GM04504 (cell line): ENCODE measurements around the gene OR2A42.
"Not testable (repeated sequence)": the region's sequence is repeated elsewhere in the genome, so short reads cannot be mapped to it uniquely, and the experiment has no call there.

Experiments
- DNase-seq: peaks from one replicate; pipeline ENCODE4 v3.0.0-alpha.2; 2012; ENCODE audit warnings: low read depth

OR2A42 gene

DNA sequence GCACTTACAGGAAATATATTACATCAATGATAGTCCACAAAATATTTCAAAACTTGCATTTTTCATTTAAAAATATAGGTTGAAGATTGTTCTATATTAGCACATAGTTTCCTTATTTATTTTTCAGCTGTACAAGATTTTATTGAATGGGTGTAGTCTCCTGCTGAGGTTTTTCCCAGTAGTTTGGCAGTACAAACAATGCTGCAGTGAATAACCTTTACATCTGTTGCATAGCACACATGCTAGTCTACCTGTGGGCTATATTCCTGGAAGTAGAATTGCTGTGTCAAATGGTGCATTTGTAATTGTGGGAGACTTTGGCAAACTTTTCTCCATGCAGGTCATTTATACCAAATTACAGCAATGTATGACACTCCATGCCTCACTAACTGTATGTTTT lies 18.9 kb downstream of the OR2A42 start:
- DNase-seq: not testable (repeated sequence)

DNA sequence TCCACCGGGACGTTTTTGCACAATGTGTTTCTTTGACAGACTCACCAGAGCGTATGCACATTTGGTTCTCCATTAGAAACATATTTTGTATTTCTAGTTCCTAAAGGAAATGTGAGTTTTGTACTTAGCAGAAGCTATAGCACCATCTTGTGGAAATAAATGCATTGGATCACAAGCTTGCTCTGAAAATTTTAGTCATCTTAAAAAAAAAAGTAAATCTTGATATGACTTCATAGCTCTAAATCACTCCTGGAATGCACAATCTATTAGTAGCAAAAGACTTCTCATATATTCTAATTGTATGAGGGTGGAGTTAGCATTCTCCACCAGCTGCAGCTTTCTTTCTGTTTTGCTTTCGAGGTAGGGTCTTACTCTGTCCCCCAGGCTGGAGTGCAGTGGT lies 20.3 kb downstream of the OR2A42 start:
- DNase-seq: not testable (repeated sequence)

DNA sequence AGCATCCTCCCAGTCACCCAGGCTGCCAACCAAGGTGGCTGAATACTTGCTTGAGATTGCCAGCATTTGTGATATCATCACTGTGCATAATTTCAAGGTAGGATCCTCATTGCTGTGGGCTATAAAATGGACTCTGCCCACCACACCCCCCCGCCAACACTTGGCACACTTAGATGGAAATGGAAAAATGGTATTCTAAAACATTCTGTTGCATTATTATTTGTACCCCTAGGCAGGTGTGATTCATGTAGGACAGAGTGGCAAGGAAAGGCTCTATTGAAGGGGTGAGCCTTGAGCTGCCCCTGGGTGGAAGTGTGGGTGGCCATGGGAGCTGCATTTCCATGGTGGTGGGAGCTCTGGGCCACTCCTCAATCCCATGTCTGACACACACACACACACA lies 20.8 kb downstream of the OR2A42 start:
- not testable (repeated sequence) for DNase-seq

DNA sequence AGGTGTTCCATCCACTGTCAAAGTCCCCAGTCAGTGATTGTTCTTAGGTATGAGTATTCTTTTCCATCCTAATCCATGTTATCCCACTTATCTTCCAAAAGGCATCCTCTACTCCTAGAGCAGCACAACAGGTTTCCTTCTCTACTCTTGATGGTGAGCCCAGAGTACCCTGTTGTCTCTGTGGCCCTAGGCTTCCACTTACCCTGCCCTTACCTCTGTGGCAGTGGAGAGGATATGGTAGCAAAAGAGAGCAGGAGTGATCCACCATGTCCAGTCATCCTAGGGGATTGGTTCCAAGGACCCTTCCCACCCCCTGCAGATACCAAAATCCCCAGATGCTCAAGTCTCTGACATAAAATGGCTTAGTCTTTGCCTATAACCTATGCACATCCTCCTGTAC lies 22.2 kb downstream of the OR2A42 start:
- not testable (repeated sequence) for DNase-seq

DNA sequence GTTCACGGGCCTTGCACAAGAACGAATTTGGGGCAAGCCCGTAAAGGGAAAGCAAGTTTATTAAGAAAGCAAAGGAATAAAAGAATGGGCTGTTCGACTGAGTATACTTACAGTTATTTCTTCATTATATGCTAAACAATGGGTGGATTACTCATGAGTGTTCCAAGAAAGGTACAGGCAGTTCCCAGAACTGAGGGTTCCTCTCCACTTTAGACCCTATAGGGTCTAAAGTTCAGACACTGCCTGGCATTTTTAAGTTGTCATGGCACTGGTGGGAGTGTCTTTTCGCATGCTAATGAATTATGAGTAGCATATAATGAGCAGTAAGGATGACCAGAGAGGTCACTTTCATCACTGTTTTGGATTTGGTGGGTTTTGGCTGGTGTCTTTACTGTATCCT lies 34.1 kb downstream of the OR2A42 start:
- not testable (repeated sequence) for DNase-seq

DNA sequence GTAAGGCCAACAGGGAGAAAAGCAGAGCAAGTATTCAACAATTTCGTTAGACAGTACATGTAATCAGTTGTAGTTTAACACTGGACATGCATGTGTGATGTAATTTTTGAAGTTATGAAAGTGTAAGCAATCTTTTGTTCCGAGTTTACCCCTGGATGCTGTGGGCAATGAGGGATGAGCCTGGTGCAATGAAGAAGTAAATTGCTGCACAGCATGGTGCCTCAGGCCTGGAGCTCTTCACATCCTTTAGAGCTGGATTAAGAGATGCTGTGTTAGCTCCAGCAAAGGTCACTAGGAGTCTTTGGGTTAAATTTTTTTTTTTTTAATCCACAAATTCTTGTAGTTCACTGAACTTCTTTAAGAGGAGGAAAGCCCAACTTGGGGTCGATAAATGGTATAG lies 36.3 kb downstream of the OR2A42 start:
- DNase-seq: not testable (repeated sequence)

DNA sequence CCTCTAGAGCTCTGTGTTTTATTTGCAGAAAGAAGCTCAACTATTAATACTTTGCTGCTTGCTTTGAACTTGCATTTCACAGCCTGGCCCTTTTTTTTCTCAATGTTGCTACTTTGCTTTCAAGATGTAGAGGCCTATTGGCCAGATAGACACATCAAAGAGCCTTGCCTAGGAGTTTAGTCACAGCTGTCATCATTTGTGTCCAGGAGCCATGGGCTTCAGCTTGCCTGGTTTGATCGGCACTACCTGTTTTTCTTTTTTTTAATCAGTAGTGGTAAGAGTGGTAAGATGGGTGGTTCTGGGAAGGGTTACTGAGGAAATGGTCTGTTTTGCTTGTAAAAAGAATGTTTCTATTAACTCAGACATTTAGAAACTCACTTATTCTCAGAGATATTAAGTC lies 37.4 kb downstream of the OR2A42 start:
- not testable (repeated sequence) for DNase-seq

DNA sequence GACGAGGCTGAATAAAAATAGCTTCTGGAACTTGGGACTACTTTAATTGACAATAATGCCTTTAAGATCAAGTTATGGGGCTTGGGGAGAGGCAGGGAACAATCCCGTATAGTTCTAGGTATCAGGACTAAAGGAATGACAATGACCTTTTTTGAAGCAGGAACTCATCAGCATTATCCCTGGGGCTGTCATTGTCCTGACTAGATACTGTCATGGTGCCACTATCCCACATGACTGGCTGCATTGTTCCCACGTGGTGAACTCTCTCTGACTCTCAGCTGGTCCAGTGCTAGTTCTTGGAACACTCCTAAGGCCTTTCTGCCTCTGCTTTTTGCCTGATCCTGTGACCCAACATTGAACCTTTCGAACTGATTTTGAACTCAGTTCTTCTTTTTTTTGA lies 40.5 kb downstream of the OR2A42 start:
- DNase-seq: not testable (repeated sequence)

DNA sequence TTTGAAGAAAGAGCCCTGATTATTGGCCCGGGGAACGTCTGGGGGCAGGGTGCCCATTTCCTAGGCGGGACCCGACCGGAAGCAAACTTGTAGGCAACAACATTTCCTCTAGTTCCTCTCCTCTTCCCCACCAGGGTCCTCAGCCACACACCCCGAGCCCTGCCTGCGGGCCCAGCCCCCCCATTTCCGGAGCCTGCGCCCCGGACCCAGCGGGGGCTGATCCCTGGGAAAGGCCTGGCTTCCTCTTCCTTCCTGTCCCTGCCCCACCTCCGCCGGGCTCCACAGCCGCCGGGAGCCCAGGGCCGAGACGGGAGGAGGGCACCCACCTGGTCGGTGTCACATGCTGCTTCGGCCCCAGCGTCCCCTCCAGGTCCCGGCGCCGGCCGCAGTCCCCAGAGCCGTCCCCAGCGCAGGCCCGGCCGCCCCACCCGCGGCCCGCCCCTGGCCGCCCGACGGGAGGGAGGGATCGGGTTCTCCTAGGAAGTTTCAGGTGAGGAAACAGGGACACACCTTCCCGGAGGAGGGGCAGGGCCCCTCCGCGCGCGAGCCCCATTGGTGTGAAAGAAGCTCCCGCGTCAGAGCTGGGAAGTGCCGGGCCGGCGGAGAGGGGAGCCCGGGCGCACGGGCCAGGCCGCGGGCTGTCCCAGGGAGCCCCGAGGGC lies 44.1 kb downstream of the OR2A42 start, which contains the start of gene ARHGEF35:
TSS of gene ARHGEF35 (minus strand) at position 622 of the 661 bp plus-strand sequence. CDS start 7,450 bp downstream, outside the sequence.
- not testable (repeated sequence) for DNase-seq

DNA sequence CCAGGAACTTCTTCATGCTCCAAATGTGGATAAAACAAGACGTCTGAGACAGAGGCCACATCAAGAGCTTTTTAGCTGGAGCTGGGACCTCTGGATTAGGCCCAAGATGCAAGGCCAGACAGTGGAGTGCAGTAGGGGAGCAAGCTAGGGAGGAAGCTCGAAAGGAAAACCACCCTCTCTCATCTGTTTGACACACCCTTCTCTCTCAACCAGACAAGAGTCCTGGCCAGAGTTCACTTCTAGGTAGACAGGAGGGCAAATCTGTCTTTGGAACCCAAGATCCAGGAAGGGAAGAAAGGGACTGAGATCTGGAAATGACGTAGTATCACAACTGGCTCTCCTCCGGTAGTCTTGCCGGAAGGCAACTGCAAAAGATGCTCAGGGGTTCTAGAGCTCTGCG lies 45.0 kb downstream of the OR2A42 start:
- not testable (repeated sequence) for DNase-seq

DNA sequence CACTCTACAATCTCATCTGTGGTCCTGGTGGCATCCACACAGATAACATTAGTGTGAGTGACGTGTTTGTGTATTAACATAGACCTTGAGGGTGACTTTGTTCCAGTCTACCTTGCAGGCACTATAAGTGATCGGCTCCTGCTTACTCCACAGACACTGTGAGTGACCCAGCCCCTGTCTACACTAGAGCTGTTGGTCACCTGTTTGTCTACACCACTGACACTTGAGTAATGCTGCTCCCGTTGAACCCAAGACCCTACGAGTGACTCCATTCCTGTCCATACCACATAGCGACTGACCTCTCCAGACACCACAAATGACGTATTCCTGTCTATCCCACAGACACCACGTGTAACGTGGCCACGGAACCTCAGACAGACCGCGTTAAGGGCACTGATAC lies 45.6 kb downstream of the OR2A42 start:
- not testable (repeated sequence) for DNase-seq

DNA sequence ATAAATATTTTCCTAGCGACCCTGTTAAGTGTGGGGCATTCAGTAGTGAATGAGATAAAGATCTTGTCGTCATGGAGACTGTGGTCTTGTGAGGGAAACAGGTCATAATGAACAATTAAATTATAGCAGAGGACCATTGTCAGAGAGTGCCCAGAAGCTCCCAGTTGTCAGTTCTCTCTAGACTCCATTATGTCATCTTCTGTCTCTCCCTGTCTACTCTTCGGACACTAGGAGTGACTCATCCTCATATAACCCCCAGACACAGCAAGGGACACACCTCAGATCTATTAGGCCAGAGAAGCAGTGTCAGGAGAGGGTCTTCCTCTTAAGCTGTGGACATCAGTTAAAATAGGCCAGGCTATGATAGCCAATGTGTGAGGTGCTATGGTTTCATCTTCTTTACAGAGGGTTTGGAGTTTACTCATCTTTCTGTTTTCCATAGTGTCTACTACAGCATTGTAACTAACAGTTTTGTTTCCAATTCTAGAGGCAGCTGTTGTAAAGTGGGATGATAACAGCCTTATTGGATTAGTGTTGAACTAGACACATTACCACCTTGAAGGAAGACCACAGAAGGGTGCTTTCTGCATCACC lies 50.7 kb downstream of the OR2A42 start:
- not testable (repeated sequence) for DNase-seq

DNA sequence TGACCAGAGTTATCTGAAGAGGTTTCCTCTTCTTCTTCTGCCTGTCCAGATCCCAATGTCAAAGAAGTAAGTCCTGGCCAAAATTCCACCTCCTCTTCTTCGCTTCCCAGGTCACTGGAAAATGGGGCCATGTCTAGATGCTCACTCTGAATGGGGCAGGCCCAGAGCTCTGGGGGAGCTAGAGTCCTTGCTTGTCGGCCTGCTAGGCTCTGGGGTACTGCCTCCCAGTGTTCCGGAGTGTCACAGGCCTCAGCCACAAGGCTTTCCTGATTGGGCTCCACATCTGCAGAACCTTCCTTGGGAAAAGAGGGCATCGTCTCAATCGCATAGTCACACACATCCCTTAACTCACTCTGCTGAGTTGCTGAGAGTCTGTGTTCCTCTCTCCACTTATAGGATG lies 51.6 kb downstream of the OR2A42 start:
- not testable (repeated sequence) for DNase-seq

DNA sequence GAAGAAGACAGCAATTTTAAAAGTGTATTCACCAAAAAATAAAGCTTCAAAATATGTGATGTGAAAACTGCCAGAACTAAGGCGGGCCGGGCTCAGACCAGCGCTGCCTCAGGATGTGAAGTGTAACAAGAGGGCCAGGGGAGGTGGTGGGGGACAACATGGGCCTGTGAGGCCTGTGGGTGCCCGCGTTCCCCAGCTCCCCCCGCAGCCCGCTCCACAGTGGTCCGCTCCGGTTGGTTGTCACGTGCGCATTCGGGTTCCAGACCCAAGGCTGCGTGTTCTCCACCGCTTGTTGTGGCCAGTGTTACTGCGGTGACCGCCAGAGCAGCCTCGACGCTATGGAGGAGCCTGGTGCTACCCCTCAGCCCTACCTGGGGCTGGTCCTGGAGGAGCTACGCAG lies 56.2 kb downstream of the OR2A42 start, which contains the start of gene CTAGE4:
TSS of gene CTAGE4 (plus strand) at position 301 of the 400 bp plus-strand sequence. CDS start at position 339, 38 bp downstream.
- DNase-seq: not testable (repeated sequence)

DNA sequence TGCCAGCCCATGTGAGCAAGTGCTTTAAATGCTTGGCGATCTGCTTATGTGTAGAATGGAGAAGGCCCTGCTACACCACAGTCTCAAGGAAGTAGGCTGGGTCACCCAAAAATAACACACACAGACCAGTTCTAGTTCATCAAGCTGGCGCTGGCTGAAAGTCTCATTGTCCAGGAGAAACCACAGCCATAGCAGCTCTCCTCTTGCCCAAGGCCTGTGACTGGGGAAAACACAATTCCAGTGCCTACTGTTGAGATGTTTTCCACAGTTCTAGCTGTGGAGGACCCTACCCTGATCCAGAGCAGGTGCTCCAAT lies 60.3 kb downstream of the OR2A42 start:
- not testable (repeated sequence) for DNase-seq

DNA sequence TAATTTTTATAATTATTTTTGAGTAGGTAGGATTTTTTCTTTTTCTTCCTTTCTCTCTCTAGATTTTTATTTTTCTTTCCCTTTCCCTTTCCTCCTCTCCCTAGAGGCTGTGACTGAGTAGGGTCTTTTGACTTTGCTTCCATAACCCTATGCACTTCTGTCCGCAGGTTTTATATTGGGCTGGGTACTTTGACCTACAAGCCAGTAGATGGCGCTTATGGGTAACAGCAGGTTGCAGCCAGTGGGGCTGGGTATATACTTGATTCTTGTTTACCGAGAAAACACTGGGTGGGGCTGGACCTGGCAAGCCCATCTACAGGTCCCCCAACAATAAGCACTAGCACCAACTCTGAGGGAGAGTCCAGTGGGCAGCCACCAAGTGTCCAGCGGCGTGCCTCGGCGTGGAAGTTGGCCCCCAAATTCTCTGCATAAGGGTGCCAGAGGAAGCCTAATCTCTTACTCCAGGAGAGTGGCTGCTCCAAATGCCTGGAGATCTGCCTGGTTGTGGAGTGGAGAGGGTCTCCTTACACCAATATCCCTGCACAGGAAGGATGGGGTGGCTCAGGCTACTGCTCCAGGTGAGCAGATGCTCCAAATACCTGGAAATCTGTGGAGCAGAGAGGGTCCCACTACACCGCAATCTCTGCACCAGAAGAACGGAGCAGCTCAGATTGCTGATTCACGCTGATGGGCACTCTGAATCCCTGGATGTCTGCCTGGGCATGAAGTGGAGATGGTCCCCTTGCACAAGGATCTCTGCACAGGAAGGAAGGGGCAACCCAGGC lies 60.8 kb downstream of the OR2A42 start:
- DNase-seq: not testable (repeated sequence)
